NCI-H69 (cell line): ENCODE measurements around the gene CELSR3.

Source experiments
- DNase-seq: peaks from one replicate; lab custom pipeline; 2025; lab: John Stamatoyannopoulos, UW

The CELSR3 gene

GRCh38 chr3:48685603-48686511 lies 23.2 kb upstream of the CELSR3 start, which contains the start of gene NCKIPSD:
Gene NCKIPSD, minus strand, starts transcription at chr3:48685915. Its CDS starts 108 bp downstream, at chr3:48685807.
- peak; percentile 89 for DNase-seq

- no peak for DNase-seq
Measured at GRCh38 chr3:48685293-48685602, 22.6 kb upstream of the CELSR3 start.

- DNase-seq = peak; percentile 5
Measured at GRCh38 chr3:48684480-48685143, 21.9 kb upstream of the CELSR3 start.

- no peak for DNase-seq
Measured at GRCh38 chr3:48684054-48684349, 21.3 kb upstream of the CELSR3 start.

- DNase-seq = no peak
Measured at GRCh38 chr3:48682786-48683185, 20.1 kb upstream of the CELSR3 start.

- DNase-seq = no peak
Measured at GRCh38 chr3:48681974-48682610, 19.4 kb upstream of the CELSR3 start.

- DNase-seq = no peak
Measured at GRCh38 chr3:48681541-48681880, 18.8 kb upstream of the CELSR3 start.

GRCh38 chr3:48680811-48681540 lies 18.3 kb upstream of the CELSR3 start:
- DNase-seq = no peak

- no peak for DNase-seq
Measured at GRCh38 chr3:48679411-48680391, 17.0 kb upstream of the CELSR3 start.

GRCh38 chr3:48678566-48679380 lies 16.1 kb upstream of the CELSR3 start:
- DNase-seq = no peak

- no peak for DNase-seq
Measured at GRCh38 chr3:48678056-48678455, 15.4 kb upstream of the CELSR3 start.

- no peak for DNase-seq
Measured at GRCh38 chr3:48674505-48674904, 11.8 kb upstream of the CELSR3 start.

GRCh38 chr3:48672522-48672921 lies 9.8 kb upstream of the CELSR3 start:
- no peak for DNase-seq

GRCh38 chr3:48664929-48665328 lies 2.2 kb upstream of the CELSR3 start:
- DNase-seq = no peak

- DNase-seq = no peak
Measured at GRCh38 chr3:48664313-48664644, 1.6 kb upstream of the CELSR3 start.

GRCh38 chr3:48663489-48664312 lies 1.0 kb upstream of the CELSR3 start:
- DNase-seq = peak; percentile 97

GRCh38 chr3:48662145-48662752 lies 437 bp downstream of the CELSR3 start:
- DNase-seq = no peak

- DNase-seq = no peak
Measured at GRCh38 chr3:48661501-48662144, 1.1 kb downstream of the CELSR3 start.
